Effector CD4-positive, alpha-beta T cell (primary cell): ENCODE measurements around the gene PHOX2B.

Experiments
- DNase-seq: peaks from one replicate; pipeline ENCODE4 v3.0.0-alpha.2; 2020

Gene PHOX2B

GRCh38 chr4:41709844-41710481, 38.6 kb downstream of the PHOX2B start:
- no peak for DNase-seq

GRCh38 chr4:41703785-41704184, 44.7 kb downstream of the PHOX2B start:
- DNase-seq, result no peak

GRCh38 chr4:41702770-41703169, 45.8 kb downstream of the PHOX2B start:
- no peak for DNase-seq

- DNase-seq, result no peak
Observed at GRCh38 chr4:41701983-41702382, 46.5 kb downstream of the PHOX2B start.

- DNase-seq, result no peak
Observed at GRCh38 chr4:41696763-41697162, 51.8 kb downstream of the PHOX2B start.

GRCh38 chr4:41696131-41696530, 52.4 kb downstream of the PHOX2B start:
- no peak for DNase-seq
